Measurements from ENCODE around the gene BLVRA. TPM values are rescaled to one million over a fixed set of nuclear protein-coding genes. Genes with fewer than 3 reads are reported as not detected.
"Not testable (repeated sequence)": the region's sequence is repeated elsewhere in the genome, so short reads cannot be mapped to it uniquely, and the experiment has no call there.

BLVRA gene
- total RNA-seq, 1 donor: 20.6 TPM

GRCh38 chr7:43784030-43784584 is 25.6 kb downstream of the BLVRA start:
- Histone ChIP-seq H3K4me1 (ENCODE audit: insufficient read depth, low read length) (peaks cover 21% of the 10 kb centered on the region), H3K79me2 (ENCODE audit: insufficient read depth, low read length) (no peaks in the 10 kb centered on the region), H3K27ac (ENCODE audit: low read depth, low read length) (no peak overlapping the region), H3K27me3 (ENCODE audit: insufficient read depth, low read length) (no peaks in the 10 kb centered on the region), H4K20me1 (ENCODE audit: insufficient read depth, low read length) (peaks cover 2% of the 10 kb centered on the region), H3K4me2 (ENCODE audit: insufficient read depth, low read length) (no peak overlapping the region), H3K9me3 (ENCODE audit: low read depth, low read length) (no peaks in the 10 kb centered on the region), H2AFZ (ENCODE audit: low read length) (no peak overlapping the region), H3K36me3 (ENCODE audit: insufficient read depth, low read length) (peaks cover 1% of the 10 kb centered on the region), H3K4me3 (ENCODE audit: insufficient read depth, low read length) (no peak overlapping the region)
- TF ChIP-seq, protein P1, sequence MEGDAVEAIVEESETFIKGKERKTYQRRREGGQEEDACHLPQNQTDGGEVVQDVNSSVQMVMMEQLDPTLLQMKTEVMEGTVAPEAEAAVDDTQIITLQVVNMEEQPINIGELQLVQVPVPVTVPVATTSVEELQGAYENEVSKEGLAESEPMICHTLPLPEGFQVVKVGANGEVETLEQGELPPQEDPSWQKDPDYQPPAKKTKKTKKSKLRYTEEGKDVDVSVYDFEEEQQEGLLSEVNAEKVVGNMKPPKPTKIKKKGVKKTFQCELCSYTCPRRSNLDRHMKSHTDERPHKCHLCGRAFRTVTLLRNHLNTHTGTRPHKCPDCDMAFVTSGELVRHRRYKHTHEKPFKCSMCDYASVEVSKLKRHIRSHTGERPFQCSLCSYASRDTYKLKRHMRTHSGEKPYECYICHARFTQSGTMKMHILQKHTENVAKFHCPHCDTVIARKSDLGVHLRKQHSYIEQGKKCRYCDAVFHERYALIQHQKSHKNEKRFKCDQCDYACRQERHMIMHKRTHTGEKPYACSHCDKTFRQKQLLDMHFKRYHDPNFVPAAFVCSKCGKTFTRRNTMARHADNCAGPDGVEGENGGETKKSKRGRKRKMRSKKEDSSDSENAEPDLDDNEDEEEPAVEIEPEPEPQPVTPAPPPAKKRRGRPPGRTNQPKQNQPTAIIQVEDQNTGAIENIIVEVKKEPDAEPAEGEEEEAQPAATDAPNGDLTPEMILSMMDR (IDR thresholded peaks at IDR 0.05; ENCODE audit: extremely low read depth, low read depth, low read length): no peak
- DNase-seq (ENCODE audit: insufficient read length, low spot score, missing footprints): no peak

DNA sequence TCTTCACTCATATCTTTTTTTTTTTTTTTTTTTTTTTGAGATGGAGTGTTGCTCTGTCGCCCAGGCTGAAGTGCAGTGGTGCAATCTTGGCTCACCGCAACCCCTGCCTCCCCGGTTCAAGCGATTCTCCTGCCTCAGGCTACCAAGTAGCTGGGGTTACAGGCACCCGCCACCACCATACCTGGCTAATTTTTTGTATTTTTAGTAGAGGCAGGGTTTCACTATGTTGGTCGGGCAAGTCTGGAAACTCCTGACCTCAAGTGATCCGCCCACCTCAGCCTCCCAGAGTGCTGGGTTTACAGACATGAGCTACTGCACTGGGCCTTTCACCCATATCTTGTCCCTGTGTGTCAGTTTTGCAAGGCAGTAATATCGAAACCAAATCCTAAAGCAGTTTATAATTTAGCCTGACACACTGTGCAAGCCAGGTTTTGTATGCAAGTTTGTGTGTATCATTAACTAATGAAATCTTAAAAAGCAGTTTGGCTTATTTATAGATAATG is 26.2 kb downstream of the BLVRA start:
- H3K27me3 ChIP-seq (ENCODE audit: insufficient read depth, low read length); H3K79me2 ChIP-seq (ENCODE audit: insufficient read depth, low read length); H3K36me3 ChIP-seq (ENCODE audit: insufficient read depth, low read length); H3K4me3 ChIP-seq (ENCODE audit: insufficient read depth, low read length); H4K20me1 ChIP-seq (ENCODE audit: insufficient read depth, low read length); H3K9me3 ChIP-seq (ENCODE audit: low read depth, low read length); H2AFZ ChIP-seq (ENCODE audit: low read length): not testable (repeated sequence)
- Histone ChIP-seq H3K4me2 (ENCODE audit: insufficient read depth, low read length) (peak overlapping the region; percentile 11), H3K4me1 (ENCODE audit: insufficient read depth, low read length) (peaks cover 21% of the 10 kb centered on the region), H3K27ac (ENCODE audit: low read depth, low read length) (peak overlapping the region; percentile 47)
- DNase-seq (ENCODE audit: insufficient read length, low spot score, missing footprints): peak; percentile 59

DNA sequence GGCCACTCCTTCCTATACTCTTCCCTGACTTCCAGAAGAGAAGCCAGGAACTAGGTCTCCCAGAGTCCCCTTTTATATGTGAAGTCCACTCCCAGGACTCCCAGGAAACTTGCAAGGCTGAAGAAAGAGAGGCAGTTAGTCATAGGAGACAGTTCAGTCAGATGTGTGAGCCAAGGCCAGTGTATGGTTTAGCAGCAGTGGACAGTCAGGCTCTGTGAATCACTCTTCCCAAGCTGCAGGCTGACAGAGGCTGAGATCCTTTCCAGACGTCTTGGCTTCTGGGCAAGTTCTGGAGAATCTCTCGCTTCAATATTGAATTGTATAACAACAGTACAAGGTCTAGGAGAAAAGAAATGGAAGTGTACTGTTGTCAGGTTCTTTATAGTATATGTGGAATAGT is 26.9 kb downstream of the BLVRA start:
- Histone ChIP-seq H4K20me1 (ENCODE audit: insufficient read depth, low read length) (peaks cover 2% of the 10 kb centered on the region), H3K4me3 (ENCODE audit: insufficient read depth, low read length) (no peak overlapping the region), H3K27me3 (ENCODE audit: insufficient read depth, low read length) (no peaks in the 10 kb centered on the region), H3K79me2 (ENCODE audit: insufficient read depth, low read length) (no peaks in the 10 kb centered on the region), H3K36me3 (ENCODE audit: insufficient read depth, low read length) (peaks cover 8% of the 10 kb centered on the region), H3K4me2 (ENCODE audit: insufficient read depth, low read length) (peak overlapping the region; percentile 56), H3K9me3 (ENCODE audit: low read depth, low read length) (no peaks in the 10 kb centered on the region), H2AFZ (ENCODE audit: low read length) (no peak overlapping the region), H3K4me1 (ENCODE audit: insufficient read depth, low read length) (peaks cover 21% of the 10 kb centered on the region), H3K27ac (ENCODE audit: low read depth, low read length) (peak overlapping the region; percentile 47)
- TF ChIP-seq, protein P1 (IDR thresholded peaks at IDR 0.05; ENCODE audit: extremely low read depth, low read depth, low read length): no peak
- peak; percentile 96 for DNase-seq (ENCODE audit: insufficient read length, low spot score, missing footprints)

- no peaks in the 10 kb centered on the region for H3K27me3 ChIP-seq (ENCODE audit: insufficient read depth, low read length)
- no peak overlapping the region for H2AFZ ChIP-seq (ENCODE audit: low read length)
- no peaks in the 10 kb centered on the region for H3K79me2 ChIP-seq (ENCODE audit: insufficient read depth, low read length)
- no peak overlapping the region for H3K4me2 ChIP-seq (ENCODE audit: insufficient read depth, low read length)
- H3K4me3 ChIP-seq (ENCODE audit: insufficient read depth, low read length): no peak overlapping the region
- H3K36me3 ChIP-seq (ENCODE audit: insufficient read depth, low read length): peaks cover 15% of the 10 kb centered on the region
- H4K20me1 ChIP-seq (ENCODE audit: insufficient read depth, low read length): no peaks in the 10 kb centered on the region
- H3K4me1 ChIP-seq (ENCODE audit: insufficient read depth, low read length): peaks cover 12% of the 10 kb centered on the region
- DNase-seq (ENCODE audit: insufficient read length, low spot score, missing footprints): no peak
- no peaks in the 10 kb centered on the region for H3K9me3 ChIP-seq (ENCODE audit: low read depth, low read length)
- TF ChIP-seq, protein P1 (IDR thresholded peaks at IDR 0.05; ENCODE audit: extremely low read depth, low read depth, low read length): no peak
- H3K27ac ChIP-seq (ENCODE audit: low read depth, low read length): no peak overlapping the region
These were observed 29.3 kb downstream of the BLVRA start for GRCh38 chr7:43787771-43788170.

All from osteoblast (primary cell).